Measurements from ENCODE around the gene SPANXN4.

GRCh38 chrX:142978130-142978684 lies 47.5 kb upstream of the SPANXN4 start:
- TF ChIP-seq RCOR1 (IDR thresholded peaks at IDR 0.05; ENCODE audit: borderline replicate concordance in 1 of 2, low read depth in 2 of 2, low read length in 2 of 2) (no peak), EP300 (IDR thresholded peaks at IDR 0.05; ENCODE audit: low read length) (no peak), ARID3B (CRISPR knock-in tag; IDR thresholded peaks at IDR 0.05; ENCODE audit: borderline replicate concordance) (no peak), ATF7 (IDR thresholded peaks at IDR 0.05) (no peak), ATF6 (CRISPR knock-in tag; IDR thresholded peaks at IDR 0.05) (no peak), TEAD4 (IDR thresholded peaks at IDR 0.05; ENCODE audit: low read length) (no peak), TEAD4 (CRISPR knock-in tag; IDR thresholded peaks at IDR 0.05; ENCODE audit: borderline replicate concordance) (no peak), TAF15 (IDR thresholded peaks at IDR 0.05; ENCODE audit: low read depth, low read length) (no peak), CTCF (IDR thresholded peaks at IDR 0.05 in 2 of 3, conservative IDR thresholded peaks at IDR 0.05 in 1 of 3; ENCODE audit: insufficient read depth in 2 of 3, low read depth in 1 of 3, low read length in 3 of 3) (no peak), ZNF232 (CRISPR knock-in tag; IDR thresholded peaks at IDR 0.05) (no peak)

Measured in K562 (cell line).